K562 (cell line): ENCODE results near the gene BMF. TPM values are rescaled to one million over a fixed set of nuclear protein-coding genes. Genes with fewer than 3 reads are reported as not detected.
A peak's percentile ranks its signal among the peaks of the same experiment; 100 is the strongest.

Experiments used
- ATAC-seq: fragments of 200-7000 bp; cut with Tn5 transposase; 3 replicates; pipeline ENCODE4 v1.9.1; 2020; ENCODE audit warnings: moderate library complexity
- BruUV-seq: library from RNA; stranded (reverse); fragments of 400-500 nt; replicated peaks from 2 replicates; lab custom pipeline; 2021; lab: Mats Ljungman, UMichigan
- CTCF ChIA-PET: fragments of 300-600 bp; formaldehyde crosslinking; extraction: SDS; loops from one replicate; lab custom pipeline; 2021; ENCODE audit warnings: low intra/inter-chr PET ratio; lab: Yijun Ruan, JAX
- POLR2A ChIA-PET: fragments of 300-600, 350-650 bp; sonication (Branson Sonifier 250); formaldehyde crosslinking; extraction: SDS; loops from one replicate; lab custom pipeline; 2021; ENCODE audit warnings: antibody characterized with exemption, inconsistent platforms; lab: Yijun Ruan, JAX
- DNase-seq, 4 experiments: peaks; one replicate each; pipeline versions ENCODE4 v3.0.0 to v3.0.0-alpha.2; 2011 to 2018; ENCODE audit warnings: low spot score in 3 of 4, mixed read lengths in 3 of 4; ENCODE audit errors: extremely low read depth in 1 of 4
- FAIRE-seq: peaks from 2 replicates; lab custom pipeline; 2011; peaks lifted over from hg19 to GRCh38; lab: Jason Lieb, UNC
- H2AFZ ChIP-seq: 2 replicates; pipeline ENCODE4 v1.6.0; 2011; ENCODE audit warnings: low read depth, low read length, control low read depth, inconsistent platforms
- H3K27ac ChIP-seq: fragments of 200-600 bp; 3 replicates; pipeline ENCODE4 v1.8.0; 2011; ENCODE audit warnings: low read depth, mild to moderate bottlenecking, control low read depth, inconsistent platforms, low read length, moderate library complexity, mixed read lengths; ENCODE audit errors: extremely low read depth
- H3K27me3 ChIP-seq, 2 experiments: fragments of 300-600 bp in 1 of 2; 2 replicates in 1 of 2; 3 replicates in 1 of 2; pipeline versions ENCODE4 v1.6.0 to v1.8.0; 2011; ENCODE audit warnings: inconsistent platforms in 2 of 2, low read length in 2 of 2, mild to moderate bottlenecking in 1 of 2, mixed read lengths in 1 of 2, moderate library complexity in 1 of 2; ENCODE audit not compliant: control insufficient read depth in 2 of 2, insufficient read depth in 2 of 2
- H3K36me3 ChIP-seq: fragments of 300-600 bp; 3 replicates; pipeline ENCODE4 v1.8.0; 2011; ENCODE audit warnings: mild to moderate bottlenecking, low read length, inconsistent platforms; ENCODE audit not compliant: control insufficient read depth, insufficient read depth
- H3K4me1 ChIP-seq, 2 experiments: fragments of 200-600 bp in 1 of 2; replicated peaks in 1 of 2; 2 replicates in 1 of 2; 3 replicates in 1 of 2; pipeline versions ENCODE4 v1.5.1 to v1.8.0; 2011; ENCODE audit warnings: inconsistent platforms in 2 of 2, low read length in 2 of 2, mild to moderate bottlenecking in 1 of 2, mixed read lengths in 1 of 2, moderate library complexity in 1 of 2; ENCODE audit not compliant: control insufficient read depth in 2 of 2, insufficient read depth in 2 of 2
- H3K4me2 ChIP-seq: 2 replicates; pipeline ENCODE4 v1.6.1; 2011; ENCODE audit warnings: low read length, control low read depth, inconsistent platforms, mixed read lengths; ENCODE audit not compliant: insufficient read depth
- H3K4me3 ChIP-seq: fragments of 200-600 bp; sonication (generic), shearing (Covaris generic); 2 replicates; pipeline ENCODE4 v1.5.1; 2016; ENCODE audit warnings: control low read depth, inconsistent platforms
- H3K79me2 ChIP-seq: fragments of 200-600 bp; 3 replicates; pipeline ENCODE4 v1.8.0; 2011; ENCODE audit warnings: low read length, inconsistent platforms; ENCODE audit not compliant: control insufficient read depth, insufficient read depth
- H3K9ac ChIP-seq, 2 experiments: 2 replicates each; pipeline versions ENCODE4 v1.6.0 to v1.6.1; 2011; ENCODE audit warnings: low read depth in 2 of 2, low read length in 2 of 2, control low read depth in 1 of 2, inconsistent platforms in 1 of 2, mild to moderate bottlenecking in 1 of 2, mixed read lengths in 1 of 2; ENCODE audit not compliant: insufficient read depth in 1 of 2
- H3K9me1 ChIP-seq: one replicate; pipeline ENCODE4 v1.6.0; 2011; ENCODE audit warnings: inconsistent platforms, mild to moderate bottlenecking, low read length, moderate library complexity; ENCODE audit not compliant: control insufficient read depth, insufficient read depth
- H3K9me3 ChIP-seq: replicated peaks from 2 replicates; pipeline ENCODE4 v1.5.1; 2011; ENCODE audit warnings: low read depth, low read length, inconsistent platforms; ENCODE audit not compliant: control insufficient read depth, insufficient read depth
- H4K20me1 ChIP-seq: replicated peaks from 2 replicates; pipeline ENCODE4 v1.6.1; 2011; ENCODE audit warnings: low read length, inconsistent platforms, mixed read lengths; ENCODE audit not compliant: control insufficient read depth, insufficient read depth
- BACH1 ChIP-seq: fragments of 200-800 bp; sonication (Bioruptor generic); IDR thresholded peaks from 2 replicates; pipeline ENCODE4 v1.6.1; 2016; ENCODE audit warnings: missing genetic modification characterization, missing compliant biosample characterization
- COPS2 ChIP-seq: fragments of 450-650 bp; conservative IDR thresholded peaks from 2 replicates; pipeline ENCODE4 v1.6.1; 2016; ENCODE audit warnings: mild to moderate bottlenecking, moderate library complexity
- ERF ChIP-seq: fragments of 450-650 bp; formaldehyde crosslinking; IDR thresholded peaks from 2 replicates; pipeline ENCODE4 v1.4.0; 2020; ENCODE audit warnings: mild to moderate bottlenecking, mixed read lengths
- KAT7 ChIP-seq: sonication (generic); formaldehyde crosslinking; IDR thresholded peaks from 2 replicates; pipeline ENCODE4 v1.8.0; 2022; ENCODE audit warnings: missing genetic modification reagents, mild to moderate bottlenecking, borderline replicate concordance
- KDM1A ChIP-seq, 2 experiments: fragments of 450-650 bp; IDR thresholded peaks; 2 replicates each; pipeline ENCODE4 v1.6.1; 2016; ENCODE audit warnings: mild to moderate bottlenecking in 2 of 2
- MBD2 ChIP-seq: sonication (generic); IDR thresholded peaks from 2 replicates; pipeline ENCODE4 v1.6.1; 2016; ENCODE audit warnings: low read depth, borderline replicate concordance
- MCM5 ChIP-seq: fragments of 450-650 bp; IDR thresholded peaks from 2 replicates; pipeline ENCODE4 v1.6.1; 2016; ENCODE audit warnings: low read depth
- NFE2 ChIP-seq: IDR thresholded peaks from 2 replicates; pipeline ENCODE4 v1.6.1; 2014; ENCODE audit warnings: antibody characterized with exemption, low read depth
- NR2C2 ChIP-seq, 2 experiments: fragments of 200-800 bp in 1 of 2; sonication (Bioruptor generic) in 1 of 2; sonication (generic) in 1 of 2; formaldehyde crosslinking in 1 of 2; IDR thresholded peaks; 2 replicates each; pipeline versions ENCODE4 v1.6.1 to v1.8.0; 2016 to 2022; ENCODE audit warnings: mild to moderate bottlenecking in 1 of 2, missing compliant biosample characterization in 1 of 2, missing genetic modification characterization in 1 of 2, missing genetic modification reagents in 1 of 2
- OTX1 ChIP-seq: fragments of 450-650 bp; formaldehyde crosslinking; IDR thresholded peaks from 2 replicates; pipeline ENCODE4 v1.4.0; 2022; ENCODE audit warnings: mild to moderate bottlenecking
- PBX2 ChIP-seq, 2 experiments: IDR thresholded peaks in 1 of 2; conservative IDR thresholded peaks in 1 of 2; 2 replicates each; pipeline ENCODE4 v1.6.1; 2016; ENCODE audit warnings: low read depth in 2 of 2, mild to moderate bottlenecking in 1 of 2, missing compliant biosample characterization in 1 of 2, missing genetic modification characterization in 1 of 2, moderate library complexity in 1 of 2
- RB1 ChIP-seq: fragments of 450-650 bp; IDR thresholded peaks from 2 replicates; pipeline ENCODE4 v1.6.1; 2017; ENCODE audit warnings: low read depth, mild to moderate bottlenecking
- SMARCC2 ChIP-seq: fragments of 450-650 bp; IDR thresholded peaks from 2 replicates; pipeline ENCODE4 v1.6.1; 2017; ENCODE audit warnings: antibody characterized with exemption, moderate library complexity, mild to moderate bottlenecking, low read depth
- ZFX ChIP-seq: sonication (generic); formaldehyde crosslinking; IDR thresholded peaks from 2 replicates; pipeline ENCODE4 v1.8.0; 2022; ENCODE audit warnings: mild to moderate bottlenecking, missing genetic modification reagents, moderate library complexity
- ZNF184 ChIP-seq: sonication (generic); formaldehyde crosslinking; IDR thresholded peaks from 2 replicates; pipeline ENCODE4 v1.5.0; 2020; ENCODE audit warnings: missing genetic modification reagents
- ZNF316 ChIP-seq: fragments of 450-650 bp; IDR thresholded peaks from 2 replicates; pipeline ENCODE4 v1.6.1; 2016
- ZNF395 ChIP-seq: fragments of 200-800 bp; sonication (Bioruptor generic); IDR thresholded peaks from 2 replicates; pipeline ENCODE4 v1.6.1; 2017; ENCODE audit warnings: missing genetic modification characterization, missing compliant biosample characterization
- ZNF778 ChIP-seq: fragments of 450-650 bp; formaldehyde crosslinking; IDR thresholded peaks from 2 replicates; pipeline ENCODE4 v1.4.0; 2020; ENCODE audit warnings: mild to moderate bottlenecking, moderate library complexity
- WGBS: fragments of 100-300 bp; shearing (Covaris generic); methylation state at CpG from one replicate; pipeline ENCODE4 v1.1.6; 2016; ENCODE audit warnings: low coverage, mixed read lengths; ENCODE audit not compliant: insufficient coverage; ENCODE audit errors: missing lambda C conversion rate; 5-methylcytosine and 5-hydroxymethylcytosine counted together
- in situ Hi-C: fragments of 300-500 bp; cut with MboI; formaldehyde crosslinking; loops from 4 replicates; pipeline ENCODE4 v1.15.0; 2018; ENCODE audit warnings: inconsistent platforms, mixed read lengths
- intact Hi-C: fragments of 100-400 bp; cut with micrococcal nuclease; formaldehyde crosslinking; loops from 2 replicates; pipeline ENCODE4 v1.14.2; 2022
- polyA plus RNA-seq, 8 experiments: library from polyadenylated mRNA; depleted of rRNA in 4 of 8; stranded (reverse) in 5 of 8; unstranded in 3 of 8; fragments of >200 nt; fragmentation: Nextera tagmentation in 2 of 8; fragmentation: Illumina TruSeq in 1 of 8; extraction: Ambion mirVana in 2 of 8; extraction: Trizol in 1 of 8; gene quantifications; 2 replicates each; pipeline versions ENCODE4 v1.2.1 to v1.2.3, GENCODE V29; 2011 to 2014; ENCODE audit warnings: inconsistent platforms in 1 of 8, missing spikeins in 1 of 8
- total RNA-seq, 7 experiments: library from RNA; depleted of rRNA in 6 of 7; stranded (reverse); fragments of >200 nt in 6 of 7; fragmentation: Illumina TruSeq in 2 of 7; extraction: Trizol in 2 of 7; gene quantifications; 2 replicates each; pipeline versions ENCODE4 v1.2.1 to v1.2.3, GENCODE V29; 2011 to 2021; ENCODE audit warnings: low replicate concordance in 1 of 7
- TF ChIP-seq, protein P1 (sequence below): sonication (generic); formaldehyde crosslinking; IDR thresholded peaks from 2 replicates; pipeline ENCODE4 v1.8.0; 2022; ENCODE audit warnings: mild to moderate bottlenecking, missing genetic modification reagents

BMF gene
- total and polyA plus RNA-seq, 9 of the 15 experiments (the other 6 are each of a cell fraction or from before 2014, with no cell fraction given) = 0.25 to 0.91 (median 0.59) TPM; not detected in 2

DNA sequence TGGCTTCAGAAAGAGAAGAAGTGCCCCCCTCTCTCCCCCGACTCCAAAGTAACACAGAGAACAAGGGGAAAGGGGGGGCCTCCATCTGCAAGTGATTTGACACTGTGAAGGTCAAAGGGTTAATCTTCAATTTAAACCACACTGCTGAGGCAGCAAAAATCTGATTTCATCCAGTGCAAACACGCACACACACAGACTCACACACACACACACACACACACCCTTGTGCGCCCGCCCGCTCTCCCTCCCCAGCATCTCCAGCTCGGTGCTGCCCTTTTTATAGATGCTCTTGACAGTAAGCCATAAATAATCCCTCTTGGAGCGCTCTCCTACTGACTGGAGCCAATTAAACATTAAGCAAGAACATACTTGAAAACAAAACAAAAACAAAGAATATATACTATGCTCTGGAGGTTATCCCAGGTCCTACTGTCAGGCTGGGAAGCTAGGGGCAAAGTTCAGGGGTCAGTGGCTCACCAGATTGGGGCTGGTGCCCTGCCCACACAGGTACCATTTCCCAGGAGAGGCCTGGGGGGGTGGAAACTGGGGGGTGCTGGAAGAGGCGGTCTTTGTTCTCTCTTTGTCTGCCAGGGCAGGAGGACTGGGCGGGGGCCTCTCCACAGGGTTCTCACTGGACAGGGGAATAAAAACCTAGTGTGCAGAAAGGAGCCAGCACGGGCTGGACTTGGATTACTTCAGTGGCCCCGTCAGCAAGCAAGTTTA lies 16.3 kb downstream of the BMF start:
- in situ Hi-C loops = no loop called here
- whole genome bisulfite sequencing = 44% methylated on average over 10 of the region's 11 CpGs
- Histone ChIP-seq H3K79me2 (no peaks in the 10 kb centered on the region), H3K4me3 (no peak overlapping the region), H3K27me3 (no peaks in the 10 kb centered on the region), H2AFZ (no peak overlapping the region), H3K9me3 (no peaks in the 10 kb centered on the region), H3K36me3 (no peaks in the 10 kb centered on the region), H3K27ac (no peak overlapping the region), H3K4me2 (no peak overlapping the region), H3K9ac (no peak overlapping the region), H3K4me1 (peaks cover 25 to 33% of the 10 kb centered on the region in 2 experiments), H3K9me1 (no peaks in the 10 kb centered on the region), H4K20me1 (no peaks in the 10 kb centered on the region)
- no peak for DNase-seq
- intact Hi-C loops = no loop called here
- ChIA-PET CTCF (no interaction called here), POLR2A (interaction anchor here (0.6 to 1.2 kb wide), 2 partner anchors 32 to 234 kb away, joined by 3 to 4 read pairs; no protein-coding TSS in a partner anchor)
- no peak for FAIRE-seq
- BruUV-seq = no TSS peak
- ATAC-seq = no peak
- TF ChIP-seq SMARCC2 (no peak), COPS2 (no peak), PBX2 (CRISPR knock-in tag; IDR thresholded peaks at IDR 0.05; ENCODE audit: low read depth) (no peak), PBX2 (tag; conservative IDR thresholded peaks at IDR 0.05; ENCODE audit: low read depth) (peak; percentile 88), ERF (CRISPR knock-in tag) (no peak), ZNF778 (no peak), ZFX (CRISPR knock-in tag) (0 out of 2 replicates have a peak, but pooled peaks have one; percentile 0), BACH1 (tag) (no peak), KAT7 (CRISPR knock-in tag) (no peak), ZNF184 (no peak), MBD2 (no peak), NFE2 (no peak), RB1 (no peak), ZNF395 (no peak), KDM1A (IDR thresholded peaks at IDR 0.05) (peak; percentile 79 to 82; a peak in 3 of 4 replicates), OTX1 (CRISPR knock-in tag) (no peak), ZNF316 (peak; percentile 97), NR2C2 (CRISPR knock-in tag; IDR thresholded peaks at IDR 0.05) (no peak), NR2C2 (tag; IDR thresholded peaks at IDR 0.05) (peak; percentile 75), MCM5 (no peak)
- TF ChIP-seq, protein P1, sequence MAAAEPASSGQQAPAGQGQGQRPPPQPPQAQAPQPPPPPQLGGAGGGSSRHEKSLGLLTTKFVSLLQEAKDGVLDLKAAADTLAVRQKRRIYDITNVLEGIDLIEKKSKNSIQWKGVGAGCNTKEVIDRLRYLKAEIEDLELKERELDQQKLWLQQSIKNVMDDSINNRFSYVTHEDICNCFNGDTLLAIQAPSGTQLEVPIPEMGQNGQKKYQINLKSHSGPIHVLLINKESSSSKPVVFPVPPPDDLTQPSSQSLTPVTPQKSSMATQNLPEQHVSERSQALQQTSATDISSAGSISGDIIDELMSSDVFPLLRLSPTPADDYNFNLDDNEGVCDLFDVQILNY = no peak
